HEK293T (cell line): ENCODE data around the gene LIPC.

Experiments
- CTCF ChIA-PET: fragments of 350-600 bp; formaldehyde crosslinking; extraction: SDS; loops from one replicate; lab custom pipeline; 2021; ENCODE audit warnings: antibody characterized with exemption, inconsistent platforms; lab: Yijun Ruan, JAX
- POLR2A ChIA-PET: fragments of 350-600 bp; formaldehyde crosslinking; extraction: SDS; loops from one replicate; lab custom pipeline; 2020; ENCODE audit warnings: antibody characterized with exemption, inconsistent platforms; lab: Yijun Ruan, JAX
- DNase-seq: peaks from one replicate; pipeline ENCODE4 v3.0.0; 2012; ENCODE audit warnings: mixed read lengths; ENCODE audit errors: extremely low spot score
- ARNT ChIP-seq: fragments of 450-650 bp; IDR thresholded peaks from 2 replicates; pipeline ENCODE4 v1.6.1; 2017; ENCODE audit warnings: mild to moderate bottlenecking
- BHLHE40 ChIP-seq: fragments of 450-650 bp; IDR thresholded peaks from 2 replicates; pipeline ENCODE4 v1.6.1; 2016; ENCODE audit warnings: mild to moderate bottlenecking, moderate library complexity, borderline replicate concordance
- CTBP1 ChIP-seq: fragments of 450-650 bp; IDR thresholded peaks from 2 replicates; pipeline ENCODE4 v1.6.1; 2016; ENCODE audit warnings: borderline replicate concordance
- ELF4 ChIP-seq: fragments of 450-650 bp; IDR thresholded peaks from 2 replicates; pipeline ENCODE4 v1.6.1; 2017; ENCODE audit warnings: antibody characterized with exemption
- FOXA1 ChIP-seq: fragments of 450-650 bp; IDR thresholded peaks from 2 replicates; pipeline ENCODE4 v1.6.1; 2016; ENCODE audit warnings: mild to moderate bottlenecking
- FOXK2 ChIP-seq: fragments of 450-650 bp; IDR thresholded peaks from 2 replicates; pipeline ENCODE4 v1.6.1; 2016; ENCODE audit warnings: mild to moderate bottlenecking
- FOXM1 ChIP-seq: fragments of 450-650 bp; IDR thresholded peaks from 2 replicates; pipeline ENCODE4 v1.6.1; 2017; ENCODE audit warnings: mild to moderate bottlenecking, borderline replicate concordance
- HDGF ChIP-seq: fragments of 450-650 bp; IDR thresholded peaks from 2 replicates; pipeline ENCODE4 v1.6.1; 2017; ENCODE audit warnings: antibody characterized with exemption, borderline replicate concordance
- L3MBTL2 ChIP-seq: fragments of 450-650 bp; conservative IDR thresholded peaks from 2 replicates; pipeline ENCODE4 v1.6.1; 2016; ENCODE audit warnings: mild to moderate bottlenecking
- LEF1 ChIP-seq: fragments of 450-650 bp; IDR thresholded peaks from 2 replicates; pipeline ENCODE4 v1.6.1; 2017; ENCODE audit warnings: mild to moderate bottlenecking, borderline replicate concordance
- NFRKB ChIP-seq: fragments of 450-650 bp; IDR thresholded peaks from 2 replicates; pipeline ENCODE4 v1.6.1; 2016; ENCODE audit warnings: mild to moderate bottlenecking, moderate library complexity
- SP1 ChIP-seq: fragments of 450-650 bp; IDR thresholded peaks from 2 replicates; pipeline ENCODE4 v1.6.1; 2017
- SUZ12 ChIP-seq: fragments of 450-650 bp; IDR thresholded peaks from 2 replicates; pipeline ENCODE4 v1.6.1; 2016; ENCODE audit warnings: mild to moderate bottlenecking
- TARDBP ChIP-seq: fragments of 450-650 bp; IDR thresholded peaks from 2 replicates; pipeline ENCODE4 v1.6.1; 2016
- ZNF384 ChIP-seq: fragments of 450-650 bp; IDR thresholded peaks from 2 replicates; pipeline ENCODE4 v1.6.1; 2016
- TF ChIP-seq, protein P1 (sequence below): fragments of 450-650 bp; IDR thresholded peaks from 2 replicates; pipeline ENCODE4 v1.6.1; 2016

Gene LIPC

DNA sequence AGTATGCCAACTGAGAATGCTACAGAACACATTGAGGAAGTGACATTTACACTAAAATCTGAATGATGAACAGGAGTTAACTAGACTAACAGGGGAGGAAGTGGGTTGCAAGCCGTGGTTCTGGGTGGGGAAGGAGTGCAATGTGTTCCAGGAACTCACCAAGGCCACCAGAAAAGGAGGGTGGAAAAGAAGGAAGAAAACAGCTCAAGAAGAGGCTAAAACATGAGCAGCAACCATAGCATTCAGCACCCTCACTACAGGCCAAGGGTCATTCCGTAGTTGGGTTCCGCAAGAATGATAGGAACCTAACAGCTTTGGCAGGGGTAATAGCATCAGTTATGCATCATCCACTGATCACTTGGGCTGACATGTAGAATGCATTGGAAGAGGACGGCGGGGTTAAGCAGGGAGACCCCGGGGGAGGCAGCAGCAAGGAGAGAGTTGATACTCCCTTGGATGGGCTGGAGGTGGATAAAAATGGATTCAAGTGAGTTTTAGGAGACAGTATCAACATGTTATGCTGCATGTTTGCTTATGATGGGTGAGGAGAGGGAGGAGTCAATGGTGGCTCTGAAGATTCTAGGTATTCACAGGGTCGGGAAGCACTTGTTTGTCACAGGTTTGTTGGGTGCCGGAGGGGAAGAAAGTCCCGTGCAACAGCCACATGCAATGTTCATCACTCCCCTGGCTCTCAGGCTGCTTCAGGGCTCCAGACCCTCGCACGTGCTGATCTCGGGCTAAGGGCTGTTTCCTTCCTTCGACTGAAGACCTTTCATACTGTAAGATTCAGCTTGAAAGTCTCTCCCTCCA, 53.2 kb downstream of the LIPC start:
- ChIA-PET POLR2A (no interaction called here), CTCF (no interaction called here)
- DNase-seq = no peak
- TF ChIP-seq ARNT = no peak
- TF ChIP-seq FOXA1 = no peak
- no peak for TF ChIP-seq SUZ12
- no peak for TF ChIP-seq NFRKB
- TF ChIP-seq SP1 = no peak
- no peak for TF ChIP-seq FOXM1
- no peak for TF ChIP-seq CTBP1
- TF ChIP-seq, protein P1, sequence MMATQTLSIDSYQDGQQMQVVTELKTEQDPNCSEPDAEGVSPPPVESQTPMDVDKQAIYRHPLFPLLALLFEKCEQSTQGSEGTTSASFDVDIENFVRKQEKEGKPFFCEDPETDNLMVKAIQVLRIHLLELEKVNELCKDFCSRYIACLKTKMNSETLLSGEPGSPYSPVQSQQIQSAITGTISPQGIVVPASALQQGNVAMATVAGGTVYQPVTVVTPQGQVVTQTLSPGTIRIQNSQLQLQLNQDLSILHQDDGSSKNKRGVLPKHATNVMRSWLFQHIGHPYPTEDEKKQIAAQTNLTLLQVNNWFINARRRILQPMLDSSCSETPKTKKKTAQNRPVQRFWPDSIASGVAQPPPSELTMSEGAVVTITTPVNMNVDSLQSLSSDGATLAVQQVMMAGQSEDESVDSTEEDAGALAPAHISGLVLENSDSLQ = no peak
- no peak for TF ChIP-seq TARDBP

DNA sequence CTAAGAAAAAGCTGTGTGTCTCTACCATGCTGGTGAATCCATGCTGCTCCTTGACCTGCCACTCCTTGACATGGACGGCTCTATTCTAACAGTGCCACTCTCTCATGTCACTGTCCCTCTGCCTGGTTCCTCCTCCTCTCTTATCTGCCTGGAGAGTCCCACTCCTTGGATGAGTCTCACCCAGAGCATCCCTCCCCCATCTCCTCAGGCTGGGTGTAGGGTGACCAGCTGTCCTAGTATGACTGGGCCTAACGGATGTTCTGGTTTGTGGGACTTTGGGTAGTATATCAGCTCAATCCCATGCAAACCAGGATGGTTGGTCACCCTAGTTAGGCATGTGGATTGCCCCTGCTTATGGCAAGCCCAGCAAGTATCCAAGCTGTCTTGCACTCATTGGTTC, 54.3 kb downstream of the LIPC start:
- ChIA-PET POLR2A (no interaction called here), CTCF (no interaction called here)
- TF ChIP-seq FOXM1 = no peak
- no peak for DNase-seq

DNA sequence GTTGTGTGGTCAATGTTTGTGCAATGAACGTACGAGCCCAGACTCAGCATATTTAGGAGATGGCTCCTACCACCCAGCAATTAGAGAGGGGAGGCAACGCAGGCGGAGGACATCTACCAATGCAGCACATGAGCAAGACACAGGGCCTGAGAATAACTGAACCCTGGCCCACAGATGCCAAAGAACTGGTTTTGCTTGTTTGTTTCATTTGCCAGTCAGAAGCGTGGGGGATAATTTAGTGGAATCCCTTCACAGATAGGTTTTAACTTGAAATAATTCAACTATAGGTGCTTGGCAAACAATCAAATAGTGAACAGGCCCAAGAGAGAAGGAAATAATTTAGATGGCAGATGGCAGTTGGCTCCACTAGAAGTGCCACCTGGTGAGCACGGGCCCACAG, 54.8 kb downstream of the LIPC start:
- POLR2A ChIA-PET = interaction anchor here (1.5 kb wide), 1 partner anchor 9 kb away, joined by 3 read pairs; no protein-coding TSS in a partner anchor
- CTCF ChIA-PET = no interaction called here
- TF ChIP-seq ARNT (no peak), TARDBP (no peak), FOXM1 (no peak), FOXA1 (no peak), ZNF384 (no peak), NFRKB (no peak), LEF1 (no peak), ELF4 (no peak), BHLHE40 (no peak), HDGF (no peak), CTBP1 (no peak), SUZ12 (no peak), SP1 (no peak)
- no peak for DNase-seq

DNA sequence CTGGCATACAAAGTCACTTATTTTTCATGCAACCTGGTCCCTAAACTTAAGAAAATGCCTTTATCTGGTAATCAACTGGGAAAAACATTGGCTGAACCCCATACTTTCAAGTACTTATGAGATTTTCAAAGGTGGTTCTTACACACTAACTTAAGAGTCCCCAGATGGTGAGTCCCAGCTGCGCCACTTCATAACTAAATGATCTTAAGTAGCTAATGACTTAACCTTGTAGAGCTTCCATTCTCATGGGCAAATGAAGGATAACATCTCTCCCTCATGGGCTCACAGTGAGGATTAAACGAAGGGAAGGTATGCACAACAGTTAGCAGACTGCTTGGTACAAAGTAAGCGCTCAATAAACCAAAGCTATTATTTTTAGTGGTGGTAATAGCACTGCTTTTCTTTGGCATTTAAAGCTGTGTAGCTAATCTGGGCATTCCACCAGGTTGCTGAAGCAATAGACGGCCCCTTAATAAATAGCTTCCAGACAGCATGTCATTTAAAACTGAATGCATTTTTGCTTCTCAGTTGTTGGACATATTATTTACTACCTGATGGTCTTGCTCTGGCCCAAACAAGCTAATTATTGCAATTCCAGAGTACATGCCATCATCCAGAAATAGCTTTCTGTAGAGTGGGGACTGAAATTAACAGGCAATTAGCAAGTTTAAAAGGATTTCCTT, 55.4 kb downstream of the LIPC start:
- ChIA-PET CTCF (no interaction called here), POLR2A (interaction anchor here (1.5 kb wide), 1 partner anchor 10 kb away, joined by 3 read pairs; no protein-coding TSS in a partner anchor)
- no peak for TF ChIP-seq SP1
- TF ChIP-seq, protein P1 = no peak
- no peak for TF ChIP-seq FOXK2
- no peak for TF ChIP-seq TARDBP
- no peak for TF ChIP-seq HDGF
- no peak for TF ChIP-seq SUZ12
- no peak for TF ChIP-seq CTBP1
- no peak for TF ChIP-seq BHLHE40
- TF ChIP-seq FOXA1 = no peak
- TF ChIP-seq LEF1 = no peak
- no peak for TF ChIP-seq L3MBTL2
- no peak for TF ChIP-seq NFRKB
- no peak for TF ChIP-seq ARNT
- TF ChIP-seq FOXM1 = no peak
- no peak for TF ChIP-seq ZNF384
- TF ChIP-seq ELF4 = no peak
- DNase-seq = no peak

DNA sequence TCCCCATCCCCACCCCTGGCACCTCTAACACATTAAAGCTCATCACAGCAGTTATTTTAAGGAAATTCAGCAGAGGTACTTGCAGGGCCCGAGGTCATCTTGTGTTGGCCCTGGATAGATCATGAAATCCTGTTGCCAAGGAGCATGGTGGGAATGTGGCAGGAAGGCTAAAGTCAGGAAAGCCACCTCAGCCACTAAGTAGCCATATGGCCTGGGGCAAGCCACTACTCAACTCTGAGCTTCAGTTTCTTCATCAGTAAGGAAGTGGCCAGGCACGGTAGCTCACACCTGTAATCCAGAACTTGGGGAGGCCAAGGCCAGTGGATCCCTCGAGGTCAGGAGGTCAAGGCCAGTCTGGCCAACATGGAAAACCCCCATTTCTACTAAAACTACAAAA, 55.9 kb downstream of the LIPC start:
- DNase-seq = no peak
- CTCF ChIA-PET = no interaction called here
- POLR2A ChIA-PET = interaction anchor here (1.5 kb wide), 1 partner anchor 11 kb away, joined by 3 read pairs; no protein-coding TSS in a partner anchor
- TF ChIP-seq ELF4 (no peak), ARNT (no peak), L3MBTL2 (no peak), TARDBP (no peak), HDGF (no peak), FOXM1 (no peak), FOXK2 (no peak), CTBP1 (no peak), NFRKB (no peak), ZNF384 (no peak), FOXA1 (no peak), LEF1 (no peak), BHLHE40 (no peak), SP1 (no peak), SUZ12 (no peak)
- TF ChIP-seq, protein P1 = no peak
